ENCODE data around the gene NUP133. TPM values are rescaled to one million over a fixed set of nuclear protein-coding genes. Genes with fewer than 3 reads are reported as not detected.
"Not testable (repeated sequence)": the region's sequence is repeated elsewhere in the genome, so short reads cannot be mapped to it uniquely, and the experiment has no call there.

The NUP133 gene
- total and polyA plus RNA-seq, 2 donors (not counting 3 experiments of a cell fraction or from before 2014, with no cell fraction given) = 13.4 to 43.2 TPM

GRCh38 chr1:229475859-229476258, 32.3 kb downstream of the NUP133 start:
- H4K20me1 ChIP-seq (replicated peaks; ENCODE audit: control insufficient read depth, extremely low read depth, insufficient read depth, low read length); dilution Hi-C loops (cut with MboI; ENCODE audit: extremely low pct_ligation_motif_present, low sequenced_read_pairs); intact Hi-C loops (cut with micrococcal nuclease); DNase-seq (ENCODE audit: low read depth, low spot score); H3K4me3 ChIP-seq (replicated peaks in 1 of 3; ENCODE audit: insufficient read depth in 1 of 3, low read depth in 1 of 3, low read length in 3 of 3); POLR2A ChIA-PET; H3K9ac ChIP-seq (replicated peaks; ENCODE audit: extremely low read depth, insufficient read depth, low read length); H2AFZ ChIP-seq (ENCODE audit: low read depth, low read length); BruUV-seq (replicated peaks); H3K27me3 ChIP-seq (ENCODE audit: control insufficient read depth in 2 of 2, insufficient read depth in 2 of 2, low read length in 2 of 2); H3K9me3 ChIP-seq (replicated peaks; ENCODE audit: control insufficient read depth, insufficient read depth, low read length); FAIRE-seq; H3K9me1 ChIP-seq (replicated peaks; ENCODE audit: control insufficient read depth, extremely low read depth, insufficient read depth, low read length); H3K4me2 ChIP-seq (ENCODE audit: insufficient read depth, low read length); H3K27ac ChIP-seq (ENCODE audit: insufficient read depth, low read depth, low read length); H3K4me1 ChIP-seq (ENCODE audit: control insufficient read depth, extremely low read depth, insufficient read depth, low read length); H3K79me2 ChIP-seq (ENCODE audit: control insufficient read depth, insufficient read depth, low read length): not testable (repeated sequence)
- peaks cover 10 to 16% of the 10 kb centered on the region in 2 experiments for H3K36me3 ChIP-seq (ENCODE audit: control insufficient read depth in 2 of 2, extremely low read depth in 1 of 2, insufficient read depth in 2 of 2, low read length in 2 of 2)
- CTCF ChIA-PET = interaction anchor here (0.8 kb wide), 1 partner anchor 217 kb away, joined by 3 read pairs; no protein-coding TSS in a partner anchor

DNA sequence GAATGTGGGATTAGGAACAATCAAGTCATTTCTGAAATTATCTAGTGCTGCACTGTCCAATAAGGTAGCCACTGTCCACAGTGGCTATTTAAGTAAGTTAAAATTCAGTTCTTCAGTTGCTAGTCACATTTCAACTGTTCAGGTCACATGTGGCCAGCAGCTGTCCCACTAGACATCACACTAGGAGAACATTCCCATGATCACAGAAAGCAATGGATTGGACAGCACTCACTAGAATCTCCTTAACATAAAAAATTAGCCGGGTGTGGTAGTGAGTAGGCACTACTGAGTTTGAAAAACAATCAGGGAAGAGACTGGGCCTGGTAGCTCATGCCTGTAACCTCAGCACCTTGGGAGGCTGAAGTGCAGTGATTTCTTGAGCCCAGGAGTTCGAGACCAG, 33.6 kb downstream of the NUP133 start:
- TF ChIP-seq GATA2 (IDR thresholded peaks at IDR 0.05; ENCODE audit: insufficient read depth, insufficient read length, low read depth, low read length) (no peak), EZH2 (IDR thresholded peaks at IDR 0.05; ENCODE audit: borderline replicate concordance, low read depth, low read length, severe bottlenecking) (no peak), MAX (IDR thresholded peaks at IDR 0.05; ENCODE audit: insufficient read depth, insufficient read length) (no peak), MYC (IDR thresholded peaks at IDR 0.05; ENCODE audit: low read depth, low read length) (no peak), POLR2A (IDR thresholded peaks at IDR 0.05; ENCODE audit: low read depth, low read length) (no peak), POLR2AphosphoS5 (IDR thresholded peaks at IDR 0.05; ENCODE audit: insufficient read depth, low read depth, low read length) (no peak), JUN (IDR thresholded peaks at IDR 0.05; ENCODE audit: borderline replicate concordance, insufficient read depth, insufficient read length, low read depth) (no peak), FOS (IDR thresholded peaks at IDR 0.05; ENCODE audit: borderline replicate concordance, insufficient read depth, low read length) (no peak)
- TF ChIP-seq, protein P1, sequence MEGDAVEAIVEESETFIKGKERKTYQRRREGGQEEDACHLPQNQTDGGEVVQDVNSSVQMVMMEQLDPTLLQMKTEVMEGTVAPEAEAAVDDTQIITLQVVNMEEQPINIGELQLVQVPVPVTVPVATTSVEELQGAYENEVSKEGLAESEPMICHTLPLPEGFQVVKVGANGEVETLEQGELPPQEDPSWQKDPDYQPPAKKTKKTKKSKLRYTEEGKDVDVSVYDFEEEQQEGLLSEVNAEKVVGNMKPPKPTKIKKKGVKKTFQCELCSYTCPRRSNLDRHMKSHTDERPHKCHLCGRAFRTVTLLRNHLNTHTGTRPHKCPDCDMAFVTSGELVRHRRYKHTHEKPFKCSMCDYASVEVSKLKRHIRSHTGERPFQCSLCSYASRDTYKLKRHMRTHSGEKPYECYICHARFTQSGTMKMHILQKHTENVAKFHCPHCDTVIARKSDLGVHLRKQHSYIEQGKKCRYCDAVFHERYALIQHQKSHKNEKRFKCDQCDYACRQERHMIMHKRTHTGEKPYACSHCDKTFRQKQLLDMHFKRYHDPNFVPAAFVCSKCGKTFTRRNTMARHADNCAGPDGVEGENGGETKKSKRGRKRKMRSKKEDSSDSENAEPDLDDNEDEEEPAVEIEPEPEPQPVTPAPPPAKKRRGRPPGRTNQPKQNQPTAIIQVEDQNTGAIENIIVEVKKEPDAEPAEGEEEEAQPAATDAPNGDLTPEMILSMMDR (IDR thresholded peaks at IDR 0.05; ENCODE audit: extremely low read depth in 1 of 2, insufficient read depth in 1 of 2, low read depth in 1 of 2, low read length in 2 of 2) = no peak
- H3K4me1 ChIP-seq (ENCODE audit: control insufficient read depth, extremely low read depth, insufficient read depth, low read length) = no peaks in the 10 kb centered on the region
- FAIRE-seq (no peak), DNase-seq (ENCODE audit: low read depth, low spot score) (no peak)
- POLR2A ChIA-PET = no interaction called here
- CTCF ChIA-PET = interaction anchor here (1.2 to 1.4 kb wide), 2 partner anchors 8 to 219 kb away, joined by 3 to 4 read pairs; no protein-coding TSS in a partner anchor
- H3K27ac ChIP-seq (ENCODE audit: insufficient read depth, low read depth, low read length) = no peak overlapping the region
- peaks cover 9 to 20% of the 10 kb centered on the region in 2 experiments for H3K36me3 ChIP-seq (ENCODE audit: control insufficient read depth in 2 of 2, extremely low read depth in 1 of 2, insufficient read depth in 2 of 2, low read length in 2 of 2)
- no peaks in the 10 kb centered on the region for H3K27me3 ChIP-seq (ENCODE audit: control insufficient read depth in 2 of 2, insufficient read depth in 2 of 2, low read length in 2 of 2)
- no peak overlapping the region for H3K4me2 ChIP-seq (ENCODE audit: insufficient read depth, low read length)
- no peaks in the 10 kb centered on the region for H3K9me1 ChIP-seq (replicated peaks; ENCODE audit: control insufficient read depth, extremely low read depth, insufficient read depth, low read length)
- no peaks in the 10 kb centered on the region for H3K79me2 ChIP-seq (ENCODE audit: control insufficient read depth, insufficient read depth, low read length)
- intact Hi-C loops (cut with micrococcal nuclease) (no loop called here), dilution Hi-C loops (cut with MboI; ENCODE audit: extremely low pct_ligation_motif_present, low sequenced_read_pairs) (no loop called here)
- no peaks in the 10 kb centered on the region for H3K9me3 ChIP-seq (replicated peaks; ENCODE audit: control insufficient read depth, insufficient read depth, low read length)
- no peak overlapping the region for H2AFZ ChIP-seq (ENCODE audit: low read depth, low read length)
- H3K9ac ChIP-seq (replicated peaks; ENCODE audit: extremely low read depth, insufficient read depth, low read length) = no peak overlapping the region
- H4K20me1 ChIP-seq (replicated peaks; ENCODE audit: control insufficient read depth, extremely low read depth, insufficient read depth, low read length) = no peaks in the 10 kb centered on the region
- no TSS peak for BruUV-seq (replicated peaks)
- H3K4me3 ChIP-seq (replicated peaks in 1 of 3; ENCODE audit: insufficient read depth in 1 of 3, low read depth in 1 of 3, low read length in 3 of 3) = no peak overlapping the region

All from endothelial cell of umbilical vein (primary cell).